RPMI8226 (cell line): ENCODE results near the gene PEX11B.
"Not testable (repeated sequence)": the region's sequence is repeated elsewhere in the genome, so short reads cannot be mapped to it uniquely, and the experiment has no call there.

Source experiments
- DNase-seq: peaks from one replicate; pipeline ENCODE4 v3.0.0-alpha.2; 2015

The PEX11B gene

GRCh38 chr1:145951526-145951925 is 33.0 kb upstream of the PEX11B start:
- no peak for DNase-seq

- no peak for DNase-seq
Measured at GRCh38 chr1:145949219-145949618, 30.7 kb upstream of the PEX11B start.

- no peak for DNase-seq
Measured at GRCh38 chr1:145947551-145947950, 29.0 kb upstream of the PEX11B start.

- no peak for DNase-seq
Measured at GRCh38 chr1:145946477-145946986, 28.0 kb upstream of the PEX11B start.

GRCh38 chr1:145944532-145944931 is 26.0 kb upstream of the PEX11B start:
- DNase-seq, result no peak

GRCh38 chr1:145942871-145943270 is 24.4 kb upstream of the PEX11B start:
- no peak for DNase-seq

- no peak for DNase-seq
Measured at GRCh38 chr1:145942405-145942804, 23.9 kb upstream of the PEX11B start.

- DNase-seq, result no peak
Measured at GRCh38 chr1:145937436-145937835, 18.9 kb upstream of the PEX11B start.

GRCh38 chr1:145936247-145936646 is 17.7 kb upstream of the PEX11B start:
- no peak for DNase-seq

GRCh38 chr1:145935708-145936107 is 17.2 kb upstream of the PEX11B start:
- DNase-seq, result no peak

- DNase-seq, result peak; percentile 73
Measured at GRCh38 chr1:145932522-145933009, 14.0 kb upstream of the PEX11B start.

- no peak for DNase-seq
Measured at GRCh38 chr1:145927916-145928643, 9.6 kb upstream of the PEX11B start.

GRCh38 chr1:145927063-145927886 is 8.8 kb upstream of the PEX11B start, which contains the start of gene RBM8A:
Gene RBM8A (minus strand): TSS chr1:145927484. CDS start chr1:145927426, 58 bp downstream.
- DNase-seq, result peak; percentile 99

GRCh38 chr1:145926686-145927062 is 8.2 kb upstream of the PEX11B start:
- no peak for DNase-seq

GRCh38 chr1:145922266-145922665 is 3.7 kb upstream of the PEX11B start:
- no peak for DNase-seq

- not testable (repeated sequence) for DNase-seq
Measured at GRCh38 chr1:145920297-145920696, 1.8 kb upstream of the PEX11B start.

GRCh38 chr1:145918992-145919939 is 749 bp upstream of the PEX11B start:
- peak; percentile 83 for DNase-seq

- no peak for DNase-seq
Measured at GRCh38 chr1:145917595-145917994, 922 bp downstream of the PEX11B start.

- no peak for DNase-seq
Measured at GRCh38 chr1:145916745-145917144, 1.8 kb downstream of the PEX11B start.

- no peak for DNase-seq
Measured at GRCh38 chr1:145912128-145912641, 6.3 kb downstream of the PEX11B start.

GRCh38 chr1:145908653-145909052 is 9.9 kb downstream of the PEX11B start:
- no peak for DNase-seq
